IMR-90 (cell line): ENCODE data around the gene UBR1. TPM values are rescaled to one million over a fixed set of nuclear protein-coding genes. Genes with fewer than 3 reads are reported as not detected.
A peak's percentile ranks its signal among the peaks of the same experiment; 100 is the strongest.

Experiments used
- ATAC-seq: fragments of 200-7000 bp; cut with Tn5 transposase; 2 replicates; pipeline ENCODE4 v1.9.1; 2020; ENCODE audit warnings: low read depth, mild to moderate bottlenecking, moderate library complexity
- BruUV-seq: library from RNA; stranded (reverse); fragments of 400-500 nt; replicated peaks from 2 replicates; lab custom pipeline; 2021; lab: Mats Ljungman, UMichigan
- CTCF ChIA-PET: fragments of 300-600 bp; formaldehyde crosslinking; extraction: SDS; loops from one replicate; lab custom pipeline; 2021; ENCODE audit warnings: antibody characterized with exemption; lab: Yijun Ruan, JAX
- POLR2A ChIA-PET: fragments of 300-600 bp; sonication (Branson Sonifier 250); formaldehyde crosslinking; loops from one replicate; lab custom pipeline; 2022; ENCODE audit warnings: antibody characterized with exemption; ENCODE audit not compliant: unreplicated experiment; lab: Charles Lee
- DNase-seq: peaks from one replicate; pipeline ENCODE4 v3.0.0; 2013
- H2AFZ ChIP-seq: replicated peaks from 2 replicates; pipeline ENCODE3; 2013; ENCODE audit warnings: low read length, mild to moderate bottlenecking; ENCODE audit not compliant: poor library complexity
- H2AK5ac ChIP-seq: 2 replicates; pipeline ENCODE4 v1.6.1; 2013; ENCODE audit warnings: low read depth, low read length, inconsistent platforms
- H2AK9ac ChIP-seq: replicated peaks from 2 replicates; pipeline ENCODE3; 2013; ENCODE audit warnings: mild to moderate bottlenecking, low read depth, low read length, moderate library complexity; ENCODE audit not compliant: poor library complexity
- H2BK120ac ChIP-seq: 2 replicates; pipeline ENCODE4 v1.6.1; 2013; ENCODE audit warnings: low read depth, low read length, inconsistent platforms
- H2BK15ac ChIP-seq: 3 replicates; pipeline ENCODE4 v1.6.1; 2013; ENCODE audit warnings: low read depth, low read length, inconsistent platforms
- H2BK20ac ChIP-seq: 2 replicates; pipeline ENCODE4 v1.6.1; 2013; ENCODE audit warnings: low read depth, mild to moderate bottlenecking, inconsistent platforms, low read length, moderate library complexity
- H2BK5ac ChIP-seq: 2 replicates; pipeline ENCODE4 v1.6.1; 2013; ENCODE audit warnings: mild to moderate bottlenecking, low read depth, low read length, inconsistent platforms; ENCODE audit not compliant: poor library complexity, severe bottlenecking
- H3K14ac ChIP-seq: replicated peaks from 2 replicates; pipeline ENCODE4 v1.6.1; 2013; ENCODE audit warnings: low read depth, low read length, inconsistent platforms
- H3K18ac ChIP-seq: 2 replicates; pipeline ENCODE4 v1.6.1; 2013; ENCODE audit warnings: low read depth, low read length, control low read depth
- H3K23ac ChIP-seq: 2 replicates; pipeline ENCODE4 v1.6.1; 2013; ENCODE audit warnings: low read depth, low read length, inconsistent platforms
- H3K27ac ChIP-seq: 2 replicates; pipeline ENCODE4 v1.5.1; 2013; ENCODE audit warnings: mild to moderate bottlenecking, control low read depth, low read length; ENCODE audit not compliant: insufficient read depth
- H3K27me3 ChIP-seq: 2 replicates; pipeline ENCODE4 v1.6.1; 2013; ENCODE audit warnings: low read length; ENCODE audit not compliant: control insufficient read depth, insufficient read depth
- H3K36me3 ChIP-seq: 2 replicates; pipeline ENCODE4 v1.6.1; 2013; ENCODE audit warnings: low read length, mixed read lengths; ENCODE audit not compliant: control insufficient read depth, insufficient read depth
- H3K4ac ChIP-seq: 2 replicates; pipeline ENCODE4 v1.6.1; 2013; ENCODE audit warnings: low read depth, low read length, inconsistent platforms
- H3K4me1 ChIP-seq: 2 replicates; pipeline ENCODE4 v1.6.1; 2013; ENCODE audit warnings: low read length, mixed read lengths; ENCODE audit not compliant: control insufficient read depth, insufficient read depth
- H3K4me2 ChIP-seq: 2 replicates; pipeline ENCODE4 v1.6.1; 2013; ENCODE audit warnings: low read depth, mild to moderate bottlenecking, control low read depth, low read length, moderate library complexity
- H3K4me3 ChIP-seq: 2 replicates; pipeline ENCODE4 v1.5.1; 2013; ENCODE audit warnings: low read depth, mild to moderate bottlenecking, control low read depth, low read length, moderate library complexity; ENCODE audit not compliant: insufficient read depth
- H3K56ac ChIP-seq: 2 replicates; pipeline ENCODE4 v1.6.1; 2013; ENCODE audit warnings: low read length, inconsistent platforms; ENCODE audit not compliant: insufficient read depth; ENCODE audit errors: extremely low read depth
- H3K79me1 ChIP-seq, 2 experiments: 2 replicates each; pipeline ENCODE4 v1.6.1; 2013; ENCODE audit warnings: low read length in 2 of 2, inconsistent platforms in 1 of 2, low read depth in 1 of 2
- H3K9ac ChIP-seq: 2 replicates; pipeline ENCODE4 v1.6.1; 2013; ENCODE audit warnings: low read depth, low read length, control low read depth
- H3K9me1 ChIP-seq: 2 replicates; pipeline ENCODE4 v1.6.1; 2013; ENCODE audit warnings: low read length, inconsistent platforms; ENCODE audit not compliant: insufficient read depth
- H3K9me3 ChIP-seq: 2 replicates; pipeline ENCODE4 v1.6.1; 2013; ENCODE audit warnings: low read length; ENCODE audit not compliant: control insufficient read depth, insufficient read depth
- H4K20me1 ChIP-seq: 2 replicates; pipeline ENCODE4 v1.6.1; 2013; ENCODE audit warnings: low read length, inconsistent platforms; ENCODE audit not compliant: insufficient read depth
- H4K5ac ChIP-seq: 2 replicates; pipeline ENCODE4 v1.6.1; 2013; ENCODE audit warnings: mild to moderate bottlenecking, low read depth, low read length, control low read depth
- H4K8ac ChIP-seq, 2 experiments: 2 replicates each; pipeline ENCODE4 v1.6.1; 2013; ENCODE audit warnings: low read depth in 2 of 2, low read length in 2 of 2, control low read depth in 1 of 2, inconsistent platforms in 1 of 2
- H4K91ac ChIP-seq: 2 replicates; pipeline ENCODE4 v1.6.1; 2013; ENCODE audit warnings: low read depth, low read length, inconsistent platforms; ENCODE audit not compliant: insufficient read depth
- CEBPB ChIP-seq: IDR thresholded peaks from 2 replicates; pipeline ENCODE4 v1.6.1; 2012; ENCODE audit warnings: low read depth, low read length, improper control_type of control experiment
- CHD1 ChIP-seq: IDR thresholded peaks from 2 replicates; pipeline ENCODE4 v1.6.1; 2012; ENCODE audit warnings: low read depth, low read length, improper control_type of control experiment
- FOS ChIP-seq: fragments of 150-350 bp; IDR thresholded peaks from 2 replicates; pipeline ENCODE4 v1.6.1; 2016; ENCODE audit warnings: low read depth, low read length
- MAFK ChIP-seq: IDR thresholded peaks from 2 replicates; pipeline ENCODE4 v1.6.1; 2012; ENCODE audit warnings: low read depth, low read length, improper control_type of control experiment
- MAZ ChIP-seq: IDR thresholded peaks from 2 replicates; pipeline ENCODE4 v1.6.1; 2012; ENCODE audit warnings: low read depth, mild to moderate bottlenecking, low read length, improper control_type of control experiment, moderate library complexity, borderline replicate concordance
- MXI1 ChIP-seq: IDR thresholded peaks from 2 replicates; pipeline ENCODE4 v1.6.1; 2012; ENCODE audit warnings: low read depth, mild to moderate bottlenecking, low read length, moderate library complexity, borderline replicate concordance
- POLR2A ChIP-seq: IDR thresholded peaks from 2 replicates; pipeline ENCODE4 v1.6.1; 2012; ENCODE audit warnings: mild to moderate bottlenecking, low read depth, low read length
- RCOR1 ChIP-seq: IDR thresholded peaks from 2 replicates; pipeline ENCODE4 v1.6.1; 2012; ENCODE audit warnings: mild to moderate bottlenecking, low read length, improper control_type of control experiment; ENCODE audit not compliant: insufficient replicate concordance
- USF2 ChIP-seq: fragments of 150-350 bp; IDR thresholded peaks from 2 replicates; pipeline ENCODE4 v1.6.1; 2017; ENCODE audit warnings: mild to moderate bottlenecking, antibody characterized with exemption, low read length, low read depth
- dilution Hi-C: fragments of 300-500 bp; cut with HindIII; formaldehyde crosslinking; loops from one replicate; pipeline ENCODE4 v1.14.3; 2018; ENCODE audit warnings: low sequenced_read_pairs; ENCODE audit not compliant: unreplicated experiment
- in situ Hi-C: fragments of 300-500 bp; cut with MboI; formaldehyde crosslinking; loops from 3 replicates; pipeline ENCODE4 v1.14.3; 2019; ENCODE audit warnings: low sequenced_read_pairs, inconsistent platforms, mixed read lengths
- intact Hi-C: fragments of 100-400 bp; cut with micrococcal nuclease; formaldehyde crosslinking; loops from 2 replicates; pipeline ENCODE4 v1.10.0; 2022
- polyA plus RNA-seq, 3 experiments: library from polyadenylated mRNA; depleted of rRNA; stranded (reverse); fragments of >200 nt; gene quantifications; 2 replicates each; pipeline ENCODE4 v1.2.3, GENCODE V29; 2012; ENCODE audit warnings: low replicate concordance in 1 of 3
- total RNA-seq: library from RNA; depleted of rRNA; stranded (reverse); fragments of >200 nt; gene quantifications from 2 replicates; pipeline ENCODE4 v1.2.3, GENCODE V29; 2012
- TF ChIP-seq, protein P1 (sequence below): fragments of 150-350 bp; IDR thresholded peaks from 2 replicates; pipeline ENCODE4 v1.6.1; 2016; ENCODE audit warnings: low read depth, mild to moderate bottlenecking, low read length, moderate library complexity, borderline replicate concordance

The UBR1 gene
- total and polyA plus RNA-seq, 2 of the 4 experiments (the other 2 are of a cell fraction) = 6.5 to 30.1 TPM

DNA sequence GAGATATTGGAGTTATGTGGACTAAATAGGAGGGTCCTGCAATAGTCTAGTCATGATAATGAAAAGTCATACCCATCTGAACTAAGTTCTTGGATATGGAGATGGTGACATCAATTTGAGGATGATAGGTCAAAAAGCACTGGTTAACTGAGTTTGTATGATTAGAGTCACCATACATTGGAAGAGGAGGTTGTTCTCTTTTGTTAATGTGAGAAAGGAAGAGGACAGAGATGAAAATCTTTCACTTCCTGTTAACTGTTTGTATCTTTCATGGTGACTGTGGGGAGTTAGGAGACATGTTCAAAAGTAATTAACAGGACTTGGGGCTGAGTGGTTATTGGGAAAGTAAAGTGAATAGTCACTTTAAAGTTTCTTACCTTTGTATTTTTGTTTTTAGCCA is 38.7 kb upstream of the UBR1 start:
- Histone ChIP-seq H3K36me3 (peaks cover 12% of the 10 kb centered on the region), H4K8ac (0 out of 4 replicates have a peak overlapping the region, but pooled peaks of 1 of the 2 experiments have one; percentile 25), H2BK20ac (no peak overlapping the region), H2AK5ac (no peak overlapping the region), H3K4me1 (peaks cover 1% of the 10 kb centered on the region; the same call in 1 of the 2 replicates), H3K14ac (0 out of 2 replicates have a peak overlapping the region, but pooled peaks have one; percentile 45), H2BK120ac (no peak overlapping the region), H3K9me1 (peaks cover 2% of the 10 kb centered on the region; the same call in 1 of the 2 replicates), H3K4me2 (no peak overlapping the region), H3K18ac (no peak overlapping the region), H3K27ac (no peak overlapping the region), H3K23ac (no peak overlapping the region), H4K5ac (no peak overlapping the region), H3K79me1 (peaks cover 0 to 2% of the 10 kb centered on the region in 2 experiments; a peak in 2 of 4 replicates), H2BK5ac (no peak overlapping the region), H3K9ac (no peak overlapping the region), H3K4me3 (no peak overlapping the region), H3K56ac (no peak overlapping the region), H4K20me1 (no peaks in the 10 kb centered on the region), H3K27me3 (no peaks in the 10 kb centered on the region), H3K4ac (no peak overlapping the region), H2BK15ac (no peak overlapping the region), H3K9me3 (peaks cover 2% of the 10 kb centered on the region; the same call in 1 of the 2 replicates), H2AFZ (no peak overlapping the region), H2AK9ac (no peak overlapping the region), H4K91ac (no peak overlapping the region)
- intact Hi-C loops (no loop called here), in situ Hi-C loops (no loop called here), dilution Hi-C loops (no loop called here)
- POLR2A ChIA-PET = no interaction called here
- CTCF ChIA-PET = no interaction called here
- no TSS peak for BruUV-seq
- TF ChIP-seq FOS (no peak), RCOR1 (no peak), CHD1 (no peak), MXI1 (no peak), MAFK (no peak), CEBPB (no peak), MAZ (no peak), USF2 (no peak), POLR2A (no peak)
- TF ChIP-seq, protein P1, sequence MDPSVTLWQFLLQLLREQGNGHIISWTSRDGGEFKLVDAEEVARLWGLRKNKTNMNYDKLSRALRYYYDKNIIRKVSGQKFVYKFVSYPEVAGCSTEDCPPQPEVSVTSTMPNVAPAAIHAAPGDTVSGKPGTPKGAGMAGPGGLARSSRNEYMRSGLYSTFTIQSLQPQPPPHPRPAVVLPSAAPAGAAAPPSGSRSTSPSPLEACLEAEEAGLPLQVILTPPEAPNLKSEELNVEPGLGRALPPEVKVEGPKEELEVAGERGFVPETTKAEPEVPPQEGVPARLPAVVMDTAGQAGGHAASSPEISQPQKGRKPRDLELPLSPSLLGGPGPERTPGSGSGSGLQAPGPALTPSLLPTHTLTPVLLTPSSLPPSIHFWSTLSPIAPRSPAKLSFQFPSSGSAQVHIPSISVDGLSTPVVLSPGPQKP = no peak
- no peak for DNase-seq
- ATAC-seq = no peak
